ENCODE data around the gene TIMM13.

The TIMM13 gene

DNA sequence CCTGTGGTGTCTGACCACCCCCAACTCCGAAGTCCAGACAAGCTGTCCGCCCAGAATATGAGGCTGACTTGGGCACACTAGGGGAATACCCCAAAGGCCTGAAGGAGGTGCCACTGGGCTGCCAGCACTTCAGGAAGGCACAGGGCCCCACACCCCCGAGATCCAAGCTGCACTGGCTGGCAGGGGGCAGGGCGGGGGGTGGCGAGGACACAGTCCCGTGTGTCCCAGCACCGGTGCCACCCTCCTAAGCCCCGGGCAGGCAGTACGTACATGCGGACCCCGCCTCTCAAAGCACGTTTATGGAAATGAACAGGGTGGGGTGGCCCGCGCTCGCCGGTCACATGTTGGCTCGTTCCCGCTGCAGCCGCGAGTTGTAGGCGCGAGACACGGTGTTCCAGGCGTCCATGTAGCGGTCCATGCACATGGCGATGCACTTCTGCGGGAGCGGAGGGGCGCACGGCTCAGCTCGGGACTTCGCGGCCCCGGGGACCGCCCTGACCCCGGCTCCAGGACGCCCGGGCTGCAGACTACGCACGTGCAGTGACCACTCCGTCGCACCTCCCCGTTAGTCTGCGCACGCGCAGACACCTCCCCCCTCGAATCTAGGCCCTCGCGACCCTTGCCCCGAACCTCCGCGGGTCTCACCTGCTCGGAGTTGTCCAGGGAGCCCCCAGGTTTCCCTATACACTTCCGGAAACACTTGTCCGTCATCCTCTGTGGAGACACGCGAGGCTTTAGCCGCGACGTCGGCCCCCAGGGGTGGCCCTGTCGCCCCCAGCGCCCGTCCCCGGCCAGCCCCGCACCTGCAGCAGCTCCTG is 566 bp downstream of the TIMM13 start:
- TF ChIP-seq, protein P1, sequence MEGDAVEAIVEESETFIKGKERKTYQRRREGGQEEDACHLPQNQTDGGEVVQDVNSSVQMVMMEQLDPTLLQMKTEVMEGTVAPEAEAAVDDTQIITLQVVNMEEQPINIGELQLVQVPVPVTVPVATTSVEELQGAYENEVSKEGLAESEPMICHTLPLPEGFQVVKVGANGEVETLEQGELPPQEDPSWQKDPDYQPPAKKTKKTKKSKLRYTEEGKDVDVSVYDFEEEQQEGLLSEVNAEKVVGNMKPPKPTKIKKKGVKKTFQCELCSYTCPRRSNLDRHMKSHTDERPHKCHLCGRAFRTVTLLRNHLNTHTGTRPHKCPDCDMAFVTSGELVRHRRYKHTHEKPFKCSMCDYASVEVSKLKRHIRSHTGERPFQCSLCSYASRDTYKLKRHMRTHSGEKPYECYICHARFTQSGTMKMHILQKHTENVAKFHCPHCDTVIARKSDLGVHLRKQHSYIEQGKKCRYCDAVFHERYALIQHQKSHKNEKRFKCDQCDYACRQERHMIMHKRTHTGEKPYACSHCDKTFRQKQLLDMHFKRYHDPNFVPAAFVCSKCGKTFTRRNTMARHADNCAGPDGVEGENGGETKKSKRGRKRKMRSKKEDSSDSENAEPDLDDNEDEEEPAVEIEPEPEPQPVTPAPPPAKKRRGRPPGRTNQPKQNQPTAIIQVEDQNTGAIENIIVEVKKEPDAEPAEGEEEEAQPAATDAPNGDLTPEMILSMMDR (conservative IDR thresholded peaks at IDR 0.05), result no peak
- H3K27ac ChIP-seq, result peak overlapping the region; percentile 95

DNA sequence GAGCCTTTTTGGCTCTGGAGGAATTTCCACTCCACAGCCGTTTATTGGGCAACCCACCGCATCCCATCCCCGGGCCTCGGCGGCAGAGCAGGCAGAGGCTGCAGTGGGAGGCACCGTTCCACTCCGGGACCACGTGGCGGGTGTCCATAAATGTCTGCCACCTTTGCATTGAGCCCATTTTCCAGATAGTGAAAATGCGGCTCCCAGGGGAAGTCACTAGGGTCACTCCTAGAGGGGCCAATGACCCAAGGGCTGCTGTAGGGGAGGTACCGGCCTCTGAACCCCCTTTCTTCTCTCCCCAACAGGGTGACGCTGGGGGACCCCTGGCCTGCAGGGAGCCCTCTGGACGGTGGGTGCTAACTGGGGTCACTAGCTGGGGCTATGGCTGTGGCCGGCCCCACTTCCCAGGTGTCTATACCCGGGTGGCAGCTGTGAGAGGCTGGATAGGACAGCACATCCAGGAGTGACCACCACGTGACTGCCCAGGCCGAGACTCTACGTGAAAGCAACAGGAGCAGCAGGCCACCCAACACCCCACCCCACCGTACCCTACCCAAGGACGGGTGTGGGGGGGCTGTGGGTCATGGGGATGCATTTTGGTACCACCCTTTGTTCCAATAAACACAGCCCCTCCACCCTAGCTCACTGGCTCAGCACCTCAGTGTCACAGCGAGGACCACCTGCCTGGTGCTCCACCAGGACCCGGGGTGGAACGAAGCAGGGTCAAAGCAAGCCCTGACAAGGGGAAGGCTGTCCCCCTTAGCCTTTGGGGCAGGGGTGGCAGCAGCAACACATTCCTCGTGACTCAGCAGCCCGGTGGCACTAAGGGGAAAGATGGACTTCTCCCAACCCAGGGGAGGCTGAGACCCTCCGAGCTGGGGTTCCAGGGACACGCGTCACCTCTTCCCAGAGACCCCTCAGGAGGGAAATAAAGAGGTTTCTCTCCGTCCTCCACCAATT is 1.5 kb downstream of the TIMM13 start:
- peak overlapping the region; percentile 95 for H3K27ac ChIP-seq
- TF ChIP-seq, protein P1 (conservative IDR thresholded peaks at IDR 0.05), result no peak

DNA sequence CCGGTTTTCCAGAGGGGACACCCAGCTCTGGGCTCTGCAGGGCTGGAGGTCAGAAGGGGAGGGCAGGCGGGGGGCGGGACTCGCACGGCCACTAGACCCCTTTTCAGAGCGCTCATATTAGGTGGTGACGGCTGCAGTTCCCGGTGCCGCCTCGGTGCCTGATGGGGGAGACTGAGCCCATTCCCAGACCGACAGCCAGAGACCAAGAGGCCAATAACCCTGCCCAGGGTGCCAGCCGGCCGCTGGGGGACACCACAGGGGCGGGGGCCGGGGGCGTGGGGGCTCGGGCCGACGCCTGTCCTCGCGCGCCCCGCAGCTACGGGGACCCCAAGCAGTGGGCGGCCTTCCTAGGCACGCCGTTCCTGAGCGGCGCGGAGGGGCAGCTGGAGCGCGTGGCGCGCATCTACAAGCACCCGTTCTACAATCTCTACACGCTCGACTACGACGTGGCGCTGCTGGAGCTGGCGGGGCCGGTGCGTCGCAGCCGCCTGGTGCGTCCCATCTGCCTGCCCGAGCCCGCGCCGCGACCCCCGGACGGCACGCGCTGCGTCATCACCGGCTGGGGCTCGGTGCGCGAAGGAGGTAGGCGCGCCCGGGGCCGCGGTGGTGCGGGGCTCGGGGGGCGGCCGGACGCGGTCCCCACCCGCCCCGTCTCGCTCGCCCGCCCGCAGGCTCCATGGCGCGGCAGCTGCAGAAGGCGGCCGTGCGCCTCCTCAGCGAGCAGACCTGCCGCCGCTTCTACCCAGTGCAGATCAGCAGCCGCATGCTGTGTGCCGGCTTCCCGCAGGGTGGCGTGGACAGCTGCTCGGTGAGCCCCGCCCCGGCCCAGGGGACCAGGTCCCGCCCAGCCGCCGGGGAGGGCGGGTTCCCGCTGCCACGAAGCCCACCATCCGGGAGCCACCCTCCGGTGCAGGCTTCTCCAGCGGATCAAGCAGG is 2.4 kb downstream of the TIMM13 start:
- H3K27ac ChIP-seq, result no peak overlapping the region

DNA sequence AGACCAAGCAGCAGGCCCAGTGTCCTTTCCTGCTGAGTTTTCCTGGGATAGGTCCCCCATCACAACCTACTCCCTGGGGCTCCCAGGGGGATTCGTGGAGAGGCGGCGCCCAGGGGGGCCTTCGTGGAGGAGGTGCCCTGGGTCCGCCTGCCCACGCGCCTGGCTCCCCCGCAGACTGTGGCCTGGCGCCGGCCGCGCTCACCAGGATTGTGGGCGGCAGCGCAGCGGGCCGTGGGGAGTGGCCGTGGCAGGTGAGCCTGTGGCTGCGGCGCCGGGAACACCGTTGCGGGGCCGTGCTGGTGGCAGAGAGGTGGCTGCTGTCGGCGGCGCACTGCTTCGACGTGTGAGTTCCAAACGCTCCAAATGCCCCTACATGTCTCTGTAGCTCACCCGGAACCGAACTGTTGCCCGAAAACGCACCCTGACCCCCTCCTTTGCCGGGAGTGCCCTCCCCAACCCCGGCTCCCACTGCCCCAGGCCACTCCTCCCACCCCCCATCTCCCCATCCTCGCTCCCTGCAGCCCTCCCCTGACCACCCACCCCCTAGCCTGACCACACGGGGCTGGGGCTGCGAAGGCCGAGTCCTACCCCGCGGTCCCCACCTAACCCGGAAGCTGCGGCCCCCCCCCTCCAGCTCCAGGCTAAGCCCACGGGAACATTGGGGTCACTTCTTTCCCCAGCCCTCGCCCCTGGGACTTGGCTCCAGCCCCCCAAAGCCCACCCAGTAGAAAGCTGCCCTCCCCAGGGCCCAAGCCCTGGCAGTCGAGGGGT is 3.3 kb downstream of the TIMM13 start:
- H3K27ac ChIP-seq, result no peak overlapping the region
- TF ChIP-seq, protein P1 (conservative IDR thresholded peaks at IDR 0.05), result no peak

More for the DNA sequence above, 2.4 kb downstream of the TIMM13 start:
- TF ChIP-seq, protein P1 (conservative IDR thresholded peaks at IDR 0.05), result no peak

DNA sequence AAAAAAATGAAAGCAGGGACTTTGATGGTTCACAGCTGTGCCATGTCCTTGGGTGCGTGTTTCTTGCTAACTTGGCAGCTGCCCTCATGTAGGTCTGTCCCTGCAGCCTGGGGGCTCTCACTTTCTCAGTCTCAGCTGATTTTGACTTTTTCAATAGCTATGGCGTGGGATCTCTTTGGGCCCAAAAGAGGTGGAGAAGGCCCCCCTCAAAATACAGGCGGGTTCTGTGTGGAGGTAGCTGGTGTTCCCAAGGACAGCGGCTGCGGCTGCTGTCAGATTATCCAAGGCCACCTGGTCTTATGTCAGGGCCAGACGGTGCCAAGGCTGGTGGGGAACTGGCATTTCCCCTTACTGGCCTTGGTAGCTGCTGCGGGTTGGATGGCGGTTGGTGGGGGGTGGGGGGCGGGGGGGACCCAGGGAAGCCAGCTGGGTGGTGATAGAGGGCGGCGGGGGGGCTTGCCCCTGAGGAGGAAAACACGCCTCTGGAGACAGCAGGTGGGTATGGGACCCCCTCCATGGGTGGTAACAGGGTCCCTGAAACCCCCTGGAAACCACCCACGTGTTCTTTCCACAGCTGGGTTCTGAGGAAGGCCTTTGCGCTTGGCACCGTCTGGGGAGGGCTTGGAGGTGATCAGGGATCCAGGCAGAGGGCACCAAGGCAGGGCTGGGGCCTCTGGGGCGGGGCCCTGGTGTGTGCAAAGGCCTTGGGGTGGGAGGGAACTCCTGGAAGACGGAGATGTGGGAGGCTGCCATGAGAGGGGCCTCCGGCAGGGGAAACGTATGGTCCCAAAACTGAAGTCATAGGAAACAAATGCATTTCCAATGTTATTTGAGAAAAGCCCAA is 4.1 kb downstream of the TIMM13 start:
- TF ChIP-seq, protein P1 (conservative IDR thresholded peaks at IDR 0.05), result no peak
- no peak overlapping the region for H3K27ac ChIP-seq
